ENCODE data around the gene PTGIS.

Gene PTGIS

GRCh38 chr20:49593466-49594142 is 25.7 kb upstream of the PTGIS start:
- TF ChIP-seq CTCF (conservative IDR thresholded peaks at IDR 0.05) = no peak
- no peak for TF ChIP-seq ZFX (IDR thresholded peaks at IDR 0.05)
- no peak overlapping the region for H3K27ac ChIP-seq

- TF ChIP-seq CTCF (conservative IDR thresholded peaks at IDR 0.05) (no peak), ZFX (IDR thresholded peaks at IDR 0.05) (no peak)
These were observed 24.2 kb upstream of the PTGIS start for GRCh38 chr20:49592120-49592519.

GRCh38 chr20:49591217-49591865 is 23.4 kb upstream of the PTGIS start:
- H3K27ac ChIP-seq = no peak overlapping the region
- TF ChIP-seq ZFX (IDR thresholded peaks at IDR 0.05) (no peak), CTCF (conservative IDR thresholded peaks at IDR 0.05) (no peak)

More at GRCh38 chr20:49592120-49592519, 24.2 kb upstream of the PTGIS start:
- H3K27ac ChIP-seq = no peak overlapping the region

- H3K27ac ChIP-seq = no peak overlapping the region
- TF ChIP-seq CTCF (conservative IDR thresholded peaks at IDR 0.05) (no peak), ZFX (IDR thresholded peaks at IDR 0.05) (no peak)
These were observed 22.5 kb upstream of the PTGIS start for GRCh38 chr20:49590163-49591017.

- no peak overlapping the region for H3K27ac ChIP-seq
- TF ChIP-seq ZFX (IDR thresholded peaks at IDR 0.05) (no peak), CTCF (conservative IDR thresholded peaks at IDR 0.05) (no peak)
These were observed 21.8 kb upstream of the PTGIS start for GRCh38 chr20:49589747-49590146.

- no peak overlapping the region for H3K27ac ChIP-seq
These were observed 19.2 kb upstream of the PTGIS start for GRCh38 chr20:49587111-49587570.

More at GRCh38 chr20:49587111-49587570, 19.2 kb upstream of the PTGIS start:
- TF ChIP-seq ZFX (IDR thresholded peaks at IDR 0.05) = no peak
- TF ChIP-seq CTCF (conservative IDR thresholded peaks at IDR 0.05) = no peak

All from C4-2B (cell line).